ENCODE results near the gene RBM10. TPM values are rescaled to one million over a fixed set of nuclear protein-coding genes. Genes with fewer than 3 reads are reported as not detected.

The RBM10 gene
- total RNA-seq, 1 donor from 2014 or later: 32.1 TPM

DNA sequence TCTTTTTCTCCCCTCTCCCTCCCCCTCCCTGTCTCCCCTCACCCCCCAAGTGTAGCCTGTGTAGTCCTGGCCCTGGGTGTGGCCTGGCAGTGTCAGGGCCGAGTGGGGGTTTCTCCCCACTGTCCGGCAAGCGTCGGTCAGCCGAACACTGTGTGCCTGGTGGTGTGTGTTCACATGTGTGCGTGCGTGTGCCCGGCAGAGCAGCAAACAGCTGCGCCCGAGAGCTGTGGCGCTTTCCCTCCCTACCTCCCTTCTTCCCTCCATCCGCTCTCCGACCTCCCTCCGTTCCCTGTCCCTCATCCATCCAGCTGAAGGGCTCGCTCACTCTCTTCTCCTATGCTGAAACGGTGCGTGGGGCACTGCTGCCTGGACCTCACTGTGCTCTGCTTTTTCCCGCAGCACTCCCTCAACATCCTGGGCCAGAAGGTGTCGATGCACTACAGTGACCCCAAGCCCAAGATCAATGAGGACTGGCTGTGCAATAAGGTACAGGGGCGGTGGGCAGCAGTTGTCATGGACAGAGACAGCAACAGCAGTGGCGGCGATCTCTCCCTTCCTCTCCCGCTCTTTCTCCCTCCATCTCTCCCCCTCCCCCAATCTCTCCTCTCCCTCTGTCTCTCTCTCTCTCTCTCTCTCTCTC lies 31.2 kb downstream of the RBM10 start:
- DNase-seq (no peak), ATAC-seq (no peak)
- Histone ChIP-seq H3K4me1 (no peaks in the 10 kb centered on the region), H3K36me3 (peaks cover 85% of the 10 kb centered on the region), H3K27me3 (ENCODE audit: low read depth) (no peaks in the 10 kb centered on the region), H3K9me3 (no peaks in the 10 kb centered on the region), H3K4me3 (no peak overlapping the region), H3K27ac (no peak overlapping the region)
- intact Hi-C loops (cut with DNase I): no loop called here
- TF ChIP-seq, protein P1, sequence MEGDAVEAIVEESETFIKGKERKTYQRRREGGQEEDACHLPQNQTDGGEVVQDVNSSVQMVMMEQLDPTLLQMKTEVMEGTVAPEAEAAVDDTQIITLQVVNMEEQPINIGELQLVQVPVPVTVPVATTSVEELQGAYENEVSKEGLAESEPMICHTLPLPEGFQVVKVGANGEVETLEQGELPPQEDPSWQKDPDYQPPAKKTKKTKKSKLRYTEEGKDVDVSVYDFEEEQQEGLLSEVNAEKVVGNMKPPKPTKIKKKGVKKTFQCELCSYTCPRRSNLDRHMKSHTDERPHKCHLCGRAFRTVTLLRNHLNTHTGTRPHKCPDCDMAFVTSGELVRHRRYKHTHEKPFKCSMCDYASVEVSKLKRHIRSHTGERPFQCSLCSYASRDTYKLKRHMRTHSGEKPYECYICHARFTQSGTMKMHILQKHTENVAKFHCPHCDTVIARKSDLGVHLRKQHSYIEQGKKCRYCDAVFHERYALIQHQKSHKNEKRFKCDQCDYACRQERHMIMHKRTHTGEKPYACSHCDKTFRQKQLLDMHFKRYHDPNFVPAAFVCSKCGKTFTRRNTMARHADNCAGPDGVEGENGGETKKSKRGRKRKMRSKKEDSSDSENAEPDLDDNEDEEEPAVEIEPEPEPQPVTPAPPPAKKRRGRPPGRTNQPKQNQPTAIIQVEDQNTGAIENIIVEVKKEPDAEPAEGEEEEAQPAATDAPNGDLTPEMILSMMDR (IDR thresholded peaks at IDR 0.05): no peak

GRCh38 chrX:47177079-47177478 lies 32.1 kb downstream of the RBM10 start:
- H3K27me3 ChIP-seq (ENCODE audit: low read depth): no peaks in the 10 kb centered on the region
- DNase-seq (no peak), ATAC-seq (no peak)
- H3K27ac ChIP-seq: no peak overlapping the region
- no peaks in the 10 kb centered on the region for H3K9me3 ChIP-seq
- TF ChIP-seq, protein P1 (IDR thresholded peaks at IDR 0.05): no peak
- H3K4me1 ChIP-seq: no peaks in the 10 kb centered on the region
- intact Hi-C loops (cut with DNase I): no loop called here
- no peak overlapping the region for H3K4me3 ChIP-seq
- H3K36me3 ChIP-seq: peaks cover 90% of the 10 kb centered on the region

DNA sequence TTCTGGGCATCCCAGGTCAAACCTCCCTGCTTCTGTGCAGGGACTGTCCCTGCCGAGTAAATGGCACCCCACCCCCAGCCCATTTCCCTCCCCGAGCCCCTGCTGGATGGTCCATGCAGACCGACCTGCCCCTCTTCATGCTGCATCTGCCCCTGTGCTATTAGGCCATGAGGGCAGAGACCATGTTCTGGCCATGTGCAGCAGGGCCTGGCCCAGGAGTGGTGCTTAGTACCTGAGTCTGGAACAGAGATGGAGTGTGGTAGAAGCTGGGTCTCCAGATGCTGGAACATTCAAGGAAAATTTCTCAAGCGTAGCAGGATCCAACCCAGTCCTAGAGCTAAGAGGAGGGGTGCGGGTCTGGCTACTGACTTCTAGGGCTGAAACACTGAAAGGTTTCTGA lies 33.3 kb downstream of the RBM10 start:
- no peaks in the 10 kb centered on the region for H3K4me1 ChIP-seq
- no peak for DNase-seq
- no peak for ATAC-seq
- no peak overlapping the region for H3K27ac ChIP-seq
- H3K9me3 ChIP-seq: no peaks in the 10 kb centered on the region
- intact Hi-C loops (cut with DNase I): no loop called here
- H3K27me3 ChIP-seq (ENCODE audit: low read depth): no peaks in the 10 kb centered on the region
- H3K4me3 ChIP-seq: no peak overlapping the region
- TF ChIP-seq, protein P1 (IDR thresholded peaks at IDR 0.05): no peak
- peaks cover 90% of the 10 kb centered on the region for H3K36me3 ChIP-seq

DNA sequence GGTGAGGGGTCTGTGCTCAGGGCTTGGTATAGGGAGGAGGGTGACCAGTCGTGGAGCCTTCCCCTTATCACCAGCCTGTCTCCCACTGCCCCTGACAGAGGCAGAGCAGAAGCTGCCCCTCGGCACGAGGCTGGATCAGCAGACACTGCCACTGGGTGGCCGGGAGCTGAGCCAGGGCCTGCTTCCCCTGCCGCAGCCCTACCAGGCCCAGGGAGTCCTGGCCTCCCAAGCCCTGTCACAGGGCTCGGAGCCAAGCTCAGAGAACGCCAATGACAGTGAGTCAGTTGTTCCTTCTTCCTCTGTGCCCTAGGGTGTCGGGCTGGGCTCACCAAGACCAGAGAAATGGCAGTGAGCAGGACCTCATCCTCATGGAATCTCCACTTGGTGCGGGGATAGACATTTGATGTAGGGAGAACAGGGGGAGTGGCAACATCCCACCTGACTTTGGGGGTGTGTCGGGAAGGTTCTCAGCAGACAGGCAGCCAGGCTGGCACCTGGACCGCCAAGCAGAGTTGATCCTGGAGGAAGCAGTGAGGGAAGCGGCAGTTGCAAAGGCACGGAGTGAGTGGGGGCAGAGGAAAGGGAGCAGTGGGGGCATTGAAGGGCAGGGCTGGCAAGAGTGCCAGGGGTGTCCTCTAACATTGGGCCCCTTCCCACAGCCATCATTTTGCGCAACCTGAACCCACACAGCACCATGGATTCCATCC lies 34.4 kb downstream of the RBM10 start:
- H3K36me3 ChIP-seq: peaks cover 92% of the 10 kb centered on the region

GRCh38 chrX:47179928-47180255 lies 34.9 kb downstream of the RBM10 start:
- ATAC-seq (no peak), DNase-seq (no peak)
- no peaks in the 10 kb centered on the region for H3K9me3 ChIP-seq
- no peaks in the 10 kb centered on the region for H3K27me3 ChIP-seq (ENCODE audit: low read depth)
- intact Hi-C loops (cut with DNase I): no loop called here
- H3K36me3 ChIP-seq: peaks cover 95% of the 10 kb centered on the region
- no peak overlapping the region for H3K4me3 ChIP-seq
- H3K27ac ChIP-seq: no peak overlapping the region
- H3K4me1 ChIP-seq: no peaks in the 10 kb centered on the region
- TF ChIP-seq, protein P1 (IDR thresholded peaks at IDR 0.05): no peak

More for the DNA sequence above, 34.4 kb downstream of the RBM10 start:
- no peak for DNase-seq
- no peaks in the 10 kb centered on the region for H3K4me1 ChIP-seq
- no peak overlapping the region for H3K27ac ChIP-seq
- H3K4me3 ChIP-seq: no peak overlapping the region
- intact Hi-C loops (cut with DNase I): no loop called here
- no peaks in the 10 kb centered on the region for H3K27me3 ChIP-seq (ENCODE audit: low read depth)
- TF ChIP-seq, protein P1 (IDR thresholded peaks at IDR 0.05): no peak
- ATAC-seq: no peak
- no peaks in the 10 kb centered on the region for H3K9me3 ChIP-seq
